ENCODE measurements around the gene MDH1. TPM values are rescaled to one million over a fixed set of nuclear protein-coding genes. Genes with fewer than 3 reads are reported as not detected.
"Not testable (repeated sequence)": the region's sequence is repeated elsewhere in the genome, so short reads cannot be mapped to it uniquely, and the experiment has no call there.

The MDH1 gene
- total RNA-seq, 1 donor from 2014 or later: 103 TPM

DNA sequence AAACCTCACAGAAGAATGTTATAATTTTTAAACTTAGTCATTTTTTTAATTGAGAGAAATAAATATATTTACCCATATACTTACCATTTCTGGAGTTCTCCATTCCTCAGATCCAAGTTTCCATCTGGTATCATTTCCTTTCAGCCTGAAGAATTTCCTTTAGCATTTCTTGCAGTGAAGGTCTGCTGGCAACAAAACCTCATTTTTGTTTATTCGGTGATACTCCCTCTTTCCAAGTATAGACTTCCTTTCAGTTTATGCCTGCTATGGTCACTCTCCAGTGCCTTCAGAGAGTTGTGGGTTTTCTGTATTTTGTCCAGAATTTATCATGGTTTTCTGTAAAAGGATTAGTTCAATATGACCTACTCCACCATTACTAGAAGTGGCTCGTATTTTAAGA lies 17.5 kb upstream of the MDH1 start:
- H3K4me3 ChIP-seq: no peak overlapping the region

DNA sequence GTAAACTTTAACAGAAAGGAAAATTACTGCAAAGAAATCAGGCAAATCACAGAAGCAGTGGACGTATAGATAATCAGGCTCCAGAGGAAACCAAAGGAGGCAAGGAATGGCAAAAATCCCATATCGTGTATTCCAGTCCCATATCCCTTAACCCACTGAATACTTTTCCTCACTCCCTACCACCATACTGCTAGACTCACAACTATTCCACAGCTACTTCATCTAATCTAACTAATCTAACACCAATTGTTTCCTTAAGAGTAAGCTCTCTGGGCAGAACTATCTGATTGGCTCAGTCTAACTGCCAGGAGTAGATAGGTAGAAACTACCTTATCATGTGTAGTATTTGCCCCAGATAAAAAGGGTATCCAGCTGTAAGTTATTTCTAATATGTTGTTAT lies 16.8 kb upstream of the MDH1 start:
- H3K27ac ChIP-seq: no peak overlapping the region
- no peak overlapping the region for H3K4me3 ChIP-seq
- H3K36me3 ChIP-seq: no peaks in the 10 kb centered on the region
- H3K9me3 ChIP-seq: no peaks in the 10 kb centered on the region
- no peaks in the 10 kb centered on the region for H3K27me3 ChIP-seq
- ATAC-seq (no peak), DNase-seq (no peak)
- TF ChIP-seq, protein P1, sequence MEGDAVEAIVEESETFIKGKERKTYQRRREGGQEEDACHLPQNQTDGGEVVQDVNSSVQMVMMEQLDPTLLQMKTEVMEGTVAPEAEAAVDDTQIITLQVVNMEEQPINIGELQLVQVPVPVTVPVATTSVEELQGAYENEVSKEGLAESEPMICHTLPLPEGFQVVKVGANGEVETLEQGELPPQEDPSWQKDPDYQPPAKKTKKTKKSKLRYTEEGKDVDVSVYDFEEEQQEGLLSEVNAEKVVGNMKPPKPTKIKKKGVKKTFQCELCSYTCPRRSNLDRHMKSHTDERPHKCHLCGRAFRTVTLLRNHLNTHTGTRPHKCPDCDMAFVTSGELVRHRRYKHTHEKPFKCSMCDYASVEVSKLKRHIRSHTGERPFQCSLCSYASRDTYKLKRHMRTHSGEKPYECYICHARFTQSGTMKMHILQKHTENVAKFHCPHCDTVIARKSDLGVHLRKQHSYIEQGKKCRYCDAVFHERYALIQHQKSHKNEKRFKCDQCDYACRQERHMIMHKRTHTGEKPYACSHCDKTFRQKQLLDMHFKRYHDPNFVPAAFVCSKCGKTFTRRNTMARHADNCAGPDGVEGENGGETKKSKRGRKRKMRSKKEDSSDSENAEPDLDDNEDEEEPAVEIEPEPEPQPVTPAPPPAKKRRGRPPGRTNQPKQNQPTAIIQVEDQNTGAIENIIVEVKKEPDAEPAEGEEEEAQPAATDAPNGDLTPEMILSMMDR (IDR thresholded peaks at IDR 0.05): no peak
- H3K4me1 ChIP-seq: no peaks in the 10 kb centered on the region
- intact Hi-C loops (cut with DNase I): no loop called here

More for the DNA sequence above, 17.5 kb upstream of the MDH1 start:
- ATAC-seq (no peak), DNase-seq (no peak)
- intact Hi-C loops (cut with DNase I): no loop called here
- Histone ChIP-seq H3K4me1 (no peaks in the 10 kb centered on the region), H3K27ac (no peak overlapping the region), H3K9me3 (no peaks in the 10 kb centered on the region), H3K27me3 (no peaks in the 10 kb centered on the region), H3K36me3 (no peaks in the 10 kb centered on the region)
- TF ChIP-seq, protein P1 (IDR thresholded peaks at IDR 0.05): no peak

DNA sequence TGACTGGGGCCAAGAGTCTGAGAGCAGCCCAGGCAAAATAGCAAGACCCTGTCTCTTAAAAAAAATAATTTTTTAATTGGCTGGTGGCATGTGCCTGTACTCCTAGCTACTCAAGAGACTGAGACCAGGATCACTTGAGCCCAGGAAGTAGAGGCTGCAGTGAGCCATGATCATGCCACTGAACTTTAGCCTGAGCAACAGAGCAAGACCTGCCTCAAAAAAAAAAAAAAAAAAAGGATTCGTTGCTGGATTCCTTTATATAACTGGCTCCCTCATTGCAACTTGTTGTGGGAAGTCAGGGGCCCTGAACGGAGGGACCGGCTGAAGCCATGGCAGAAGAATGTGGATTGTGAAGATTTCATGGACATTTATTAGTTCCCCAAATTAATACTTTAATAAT lies 15.7 kb upstream of the MDH1 start:
- H3K27me3 ChIP-seq; intact Hi-C loops (cut with DNase I); ATAC-seq; H3K27ac ChIP-seq; H3K4me3 ChIP-seq; DNase-seq; H3K9me3 ChIP-seq; H3K4me1 ChIP-seq; H3K36me3 ChIP-seq: not testable (repeated sequence)

DNA sequence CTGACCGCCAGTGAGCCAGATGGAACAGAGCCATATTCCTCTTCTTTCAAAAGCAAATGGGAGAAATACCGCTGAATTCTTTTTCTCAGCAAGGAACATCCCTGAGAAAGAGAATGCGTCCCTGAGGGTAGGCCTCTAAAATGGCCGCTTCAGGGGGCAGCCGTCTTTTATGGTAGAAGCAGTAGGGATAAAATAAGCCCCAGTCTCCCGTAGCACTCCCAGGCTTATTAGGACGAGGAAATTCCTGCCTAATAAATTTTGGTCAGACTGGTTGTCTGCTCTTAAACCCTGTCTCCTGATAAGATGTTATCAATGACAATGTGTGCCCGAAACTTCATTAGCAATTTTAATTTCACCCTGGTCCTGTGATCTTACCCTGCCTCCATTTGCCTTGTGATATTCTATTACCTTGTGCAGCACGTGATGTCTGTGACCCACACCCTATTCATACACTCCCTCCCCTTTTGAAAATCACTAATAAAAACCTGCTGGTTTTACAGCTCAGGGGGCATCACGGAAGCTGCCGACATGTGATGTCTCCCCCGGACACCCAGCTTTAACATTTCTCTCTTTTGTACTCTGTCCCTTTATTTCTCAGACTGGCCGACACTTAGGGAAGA lies 14.9 kb upstream of the MDH1 start:
- intact Hi-C loops (cut with DNase I); H3K27me3 ChIP-seq; H3K4me1 ChIP-seq; DNase-seq; H3K36me3 ChIP-seq; ATAC-seq; H3K27ac ChIP-seq; H3K9me3 ChIP-seq; H3K4me3 ChIP-seq: not testable (repeated sequence)

DNA sequence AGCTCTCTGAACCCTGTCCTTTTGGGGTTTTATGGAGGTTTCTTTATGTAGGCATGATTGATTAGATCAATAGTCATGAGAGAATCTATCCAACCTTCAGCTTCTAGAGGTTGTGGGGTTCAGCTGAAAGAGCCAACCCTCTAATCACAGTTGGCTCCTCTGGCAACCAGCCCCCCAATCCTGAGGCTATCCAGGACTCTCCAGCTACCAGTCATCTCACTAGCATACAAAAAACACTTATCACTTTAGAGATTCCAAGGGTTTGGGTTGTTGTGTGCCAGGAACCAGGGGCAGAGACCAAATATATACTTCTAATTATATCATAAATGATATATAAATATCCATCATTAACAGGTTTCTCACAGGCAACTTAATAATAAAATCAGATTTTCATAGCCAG lies 12.2 kb upstream of the MDH1 start:
- Histone ChIP-seq H3K9me3 (no peaks in the 10 kb centered on the region), H3K4me1 (no peaks in the 10 kb centered on the region), H3K36me3 (no peaks in the 10 kb centered on the region), H3K27ac (no peak overlapping the region), H3K4me3 (no peak overlapping the region), H3K27me3 (no peaks in the 10 kb centered on the region)
- intact Hi-C loops (cut with DNase I): no loop called here
- DNase-seq: no peak
- no peak for ATAC-seq
- TF ChIP-seq, protein P1 (IDR thresholded peaks at IDR 0.05): no peak

DNA sequence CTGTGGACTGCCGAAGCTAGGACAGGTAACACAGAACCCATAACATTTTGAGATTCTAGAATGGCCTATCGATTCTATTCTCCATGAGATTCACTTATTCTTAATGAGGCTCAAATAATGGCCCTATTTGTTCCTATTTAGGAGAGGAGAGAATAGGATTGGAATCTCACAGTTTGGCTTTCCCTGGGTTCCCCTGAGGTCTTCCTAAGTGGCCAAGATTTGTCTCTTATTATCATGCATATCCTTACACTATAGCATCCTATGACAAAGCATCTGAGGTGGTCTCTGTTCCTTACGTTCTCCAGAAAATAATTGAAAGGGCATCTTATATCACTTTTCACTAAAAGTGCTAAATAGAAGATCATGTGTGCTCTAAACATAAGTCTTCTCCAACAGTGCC lies 10.0 kb upstream of the MDH1 start:
- ATAC-seq (no peak), DNase-seq (no peak)
- no peaks in the 10 kb centered on the region for H3K4me1 ChIP-seq
- H3K4me3 ChIP-seq: no peak overlapping the region
- no peaks in the 10 kb centered on the region for H3K27me3 ChIP-seq
- TF ChIP-seq, protein P1 (IDR thresholded peaks at IDR 0.05): no peak
- no peak overlapping the region for H3K27ac ChIP-seq
- intact Hi-C loops (cut with DNase I): no loop called here
- H3K9me3 ChIP-seq: no peaks in the 10 kb centered on the region
- no peaks in the 10 kb centered on the region for H3K36me3 ChIP-seq

Measured in upper lobe of right lung (tissue), 1 donor.